Lower leg skin (tissue), 4 donors: Measurements from ENCODE around the gene MTHFSD. TPM values are rescaled to one million over a fixed set of nuclear protein-coding genes. Genes with fewer than 3 reads are reported as not detected.

Source experiments
- DNase-seq, 2 donors: peaks; one replicate each; pipeline ENCODE4 v3.0.0-alpha.2; 2019; ENCODE audit warnings: low spot score in 2 of 2
- H3K4me3 ChIP-seq: fragments of 200-600 bp; sonication (generic); 2 replicates; pipeline ENCODE4 v1.5.1; 2017; ENCODE audit warnings: mild to moderate bottlenecking, low read depth; ENCODE audit not compliant: poor library complexity, severe bottlenecking
- CTCF ChIP-seq, 3 donors: fragments of 450-650 bp; IDR thresholded peaks; one replicate each; pipeline ENCODE4 v1.5.1; 2016; ENCODE audit warnings: antibody characterized with exemption in 3 of 3, mild to moderate bottlenecking in 3 of 3, moderate library complexity in 2 of 3
- POLR2A ChIP-seq, 2 donors: fragments of 450-650 bp; IDR thresholded peaks; one replicate each; pipeline ENCODE4 v1.6.1; 2016 to 2017; ENCODE audit warnings: antibody characterized with exemption in 2 of 2, mild to moderate bottlenecking in 1 of 2, moderate library complexity in 1 of 2
- WGBS, 2 donors: methylation state at CpG; one replicate each; pipeline ENCODE4 v1.1.5; 2018; 5-methylcytosine and 5-hydroxymethylcytosine counted together
- intact Hi-C: fragments of 100-400 bp; cut with DNase I; formaldehyde crosslinking; loops from one replicate; pipeline ENCODE4 v1.15.0; 2023; ENCODE audit warnings: low total_unique reads
- total RNA-seq, 4 donors: library from RNA; depleted of rRNA; stranded (reverse); fragments of >200 nt; gene quantifications; one replicate each; pipeline ENCODE4 v1.1.0, GENCODE V29; 2016

The MTHFSD gene
- total RNA-seq, 4 donors from 2014 or later: 14.5 to 34.8 (median 25.5) TPM

GRCh38 chr16:86504315-86505184, 50.5 kb downstream of the MTHFSD start:
- TF ChIP-seq POLR2A (IDR thresholded peaks at IDR 0.05): no peak
- no peak for TF ChIP-seq CTCF (IDR thresholded peaks at IDR 0.05)
- 7 to 12% methylated on average over 27 of the region's 27 CpGs for WGBS, 2 donors
- no peak for DNase-seq
- no peak overlapping the region for H3K4me3 ChIP-seq
- intact Hi-C loops: no loop called here

GRCh38 chr16:86503830-86504229, 51.2 kb downstream of the MTHFSD start:
- WGBS, 2 donors: 8 to 10% methylated on average over 6 of the region's 6 CpGs
- intact Hi-C loops: no loop called here
- no peak overlapping the region for H3K4me3 ChIP-seq

GRCh38 chr16:86502856-86503748, 51.9 kb downstream of the MTHFSD start:
- H3K4me3 ChIP-seq: no peak overlapping the region
- intact Hi-C loops: no loop called here
- WGBS, 2 donors: 13 to 14% methylated on average over 22 of the region's 22 CpGs
- TF ChIP-seq POLR2A (IDR thresholded peaks at IDR 0.05) (no peak), CTCF (IDR thresholded peaks at IDR 0.05) (no peak)
- no peak for DNase-seq

More at GRCh38 chr16:86503830-86504229, 51.2 kb downstream of the MTHFSD start:
- TF ChIP-seq POLR2A (IDR thresholded peaks at IDR 0.05) (no peak), CTCF (IDR thresholded peaks at IDR 0.05) (no peak)
- DNase-seq: no peak

GRCh38 chr16:86501989-86502855, 52.8 kb downstream of the MTHFSD start:
- no peak for DNase-seq
- TF ChIP-seq POLR2A (IDR thresholded peaks at IDR 0.05): no peak
- no peak for TF ChIP-seq CTCF (IDR thresholded peaks at IDR 0.05)
- intact Hi-C loops: no loop called here
- H3K4me3 ChIP-seq: no peak overlapping the region
- WGBS, 2 donors: 9 to 15% methylated on average over 19 of the region's 19 CpGs
